Measurements from ENCODE around the gene TACC3. TPM values are rescaled to one million over a fixed set of nuclear protein-coding genes. Genes with fewer than 3 reads are reported as not detected.
A peak's percentile ranks its signal among the peaks of the same experiment; 100 is the strongest.

The TACC3 gene
- total and polyA plus RNA-seq, 12 donors: 5.5 to 26.5 (median 11.4) TPM

- peaks cover 18 to 39% of the 10 kb centered on the region in 2 donors for H3K4me1 ChIP-seq (replicated peaks in 1 of 2)
- peaks cover 0 to 9% of the 10 kb centered on the region in 2 donors for H3K36me3 ChIP-seq (replicated peaks in 1 of 2)
- TF ChIP-seq CTCF (IDR thresholded peaks at IDR 0.05): peak in 1 of 6 experiments; percentile 13
- TF ChIP-seq POLR2A (IDR thresholded peaks at IDR 0.05): peak; percentile 77 to 90
- 0% methylated on average over 4 to 98 of the region's 98 CpGs; no CpG with 5 or more reads in 1 of the 4 donors for WGBS, 4 donors
- no peaks in the 10 kb centered on the region for H3K9me3 ChIP-seq (replicated peaks in 1 of 3)
- DNase-seq: peak; percentile 96 to 98 (median 97)
- no peaks in the 10 kb centered on the region for H3K27me3 ChIP-seq
- peak within 1 kb of the TSS; percentile 49 to 100 (median 66) for H3K4me3 ChIP-seq
- peak within 1 kb of the TSS; percentile 93 to 100 (median 98) for H3K27ac ChIP-seq
- intact Hi-C loops (cut with DNase I): no loop called here
These were observed 8.9 kb upstream of the TACC3 start, which contains the start of gene SLBP for GRCh38 chr4:1712216-1713002. Gene SLBP (minus strand): TSS chr4:1712319. CDS start chr4:1712188, 131 bp downstream.

- peaks cover 18 to 39% of the 10 kb centered on the region in 2 donors for H3K4me1 ChIP-seq (replicated peaks in 1 of 2)
- intact Hi-C loops (cut with DNase I): no loop called here
- peak overlapping the region; percentile 12 to 100 (median 51) for H3K4me3 ChIP-seq
- TF ChIP-seq POLR2A (IDR thresholded peaks at IDR 0.05) (no peak), CTCF (IDR thresholded peaks at IDR 0.05) (no peak)
- no peak for DNase-seq
- peaks cover 0 to 17% of the 10 kb centered on the region in 2 donors for H3K36me3 ChIP-seq (replicated peaks in 1 of 2)
- 27 to 55% (median 37%) methylated on average over 10 to 35 of the region's 35 CpGs for WGBS, 4 donors
- H3K27me3 ChIP-seq: no peaks in the 10 kb centered on the region
- H3K9me3 ChIP-seq (replicated peaks in 1 of 3): no peaks in the 10 kb centered on the region
- H3K27ac ChIP-seq: peak overlapping the region; percentile 3 to 100 (median 98)
These were observed 8.1 kb upstream of the TACC3 start for GRCh38 chr4:1713003-1713851.

GRCh38 chr4:1714303-1715001 lies 6.9 kb upstream of the TACC3 start:
- Histone ChIP-seq H3K4me3 (no peak overlapping the region), H3K36me3 (replicated peaks in 1 of 2) (peaks cover 0 to 18% of the 10 kb centered on the region in 2 donors), H3K27ac (peak overlapping the region in 3 of 5 donors; percentile 48 to 100 (median 98)), H3K27me3 (no peaks in the 10 kb centered on the region), H3K4me1 (replicated peaks in 1 of 2) (peaks cover 19 to 51% of the 10 kb centered on the region in 2 donors), H3K9me3 (replicated peaks in 1 of 3) (no peaks in the 10 kb centered on the region)
- intact Hi-C loops (cut with DNase I): no loop called here
- WGBS, 4 donors: 43 to 58% (median 54%) methylated on average over 8 to 9 of the region's 9 CpGs
- no peak for DNase-seq
- no peak for TF ChIP-seq CTCF (IDR thresholded peaks at IDR 0.05)
- TF ChIP-seq POLR2A (IDR thresholded peaks at IDR 0.05): no peak

Measured in adrenal gland (tissue), 12 donors.